Right lobe of liver (tissue), 4 donors: ENCODE measurements around the gene TENM4.

Experiments used
- CTCF ChIP-seq, 4 donors: fragments of 200-600 bp in 3 of 4; fragments of 450-650 bp in 1 of 4; IDR thresholded peaks; one replicate each; pipeline versions ENCODE4 v1.5.1 to v1.8.0; 2016 to 2022; ENCODE audit warnings: antibody characterized with exemption in 4 of 4, mild to moderate bottlenecking in 2 of 4
- POLR2A ChIP-seq: fragments of 450-650 bp; IDR thresholded peaks from one replicate; pipeline ENCODE4 v1.6.1; 2017; ENCODE audit warnings: antibody characterized with exemption, mild to moderate bottlenecking
- donor health status: DM: no; HTN: no; CAD: no.
- donor health status: DM: no; HTN: no; CAD: no.
- donor health status: DM: no; HTN: yes; CAD: no.

GRCh38 chr11:79074547-79074946 is 366.3 kb downstream of the TENM4 start:
- TF ChIP-seq CTCF (IDR thresholded peaks at IDR 0.05): no peak
- TF ChIP-seq POLR2A: no peak
